Stimulated activated memory B cell treated with anti-CD40 and anti-IgM and Interleukin-4, amounts not matched to agents 10 μg/mL and 1 μg/mL and 100 μg/mL, for 72 hours (primary cell): ENCODE data around the gene SH3BP5.

Source experiments
- ATAC-seq: fragments of 150-1000 bp; cut with Tn5 transposase; 2 replicates; pipeline ENCODE4 v1.10.0; 2021
- H3K27ac Mint-ChIP-seq: one replicate; pipeline ENCODE4 v1.8.0; 2022; ENCODE audit warnings: mild to moderate bottlenecking, mixed read lengths
- H3K27me3 Mint-ChIP-seq: one replicate; pipeline ENCODE4 v1.8.0; 2022; ENCODE audit warnings: mixed read lengths
- H3K36me3 Mint-ChIP-seq: one replicate; pipeline ENCODE4 v1.8.0; 2022; ENCODE audit warnings: mixed read lengths
- H3K4me1 Mint-ChIP-seq: one replicate; pipeline ENCODE4 v1.8.0; 2022; ENCODE audit warnings: mixed read lengths
- H3K4me3 Mint-ChIP-seq: one replicate; pipeline ENCODE4 v1.8.0; 2022; ENCODE audit warnings: mild to moderate bottlenecking, moderate library complexity, mixed read lengths
- H3K9me3 Mint-ChIP-seq: one replicate; pipeline ENCODE4 v1.8.0; 2022; ENCODE audit warnings: mixed read lengths

The SH3BP5 gene

DNA sequence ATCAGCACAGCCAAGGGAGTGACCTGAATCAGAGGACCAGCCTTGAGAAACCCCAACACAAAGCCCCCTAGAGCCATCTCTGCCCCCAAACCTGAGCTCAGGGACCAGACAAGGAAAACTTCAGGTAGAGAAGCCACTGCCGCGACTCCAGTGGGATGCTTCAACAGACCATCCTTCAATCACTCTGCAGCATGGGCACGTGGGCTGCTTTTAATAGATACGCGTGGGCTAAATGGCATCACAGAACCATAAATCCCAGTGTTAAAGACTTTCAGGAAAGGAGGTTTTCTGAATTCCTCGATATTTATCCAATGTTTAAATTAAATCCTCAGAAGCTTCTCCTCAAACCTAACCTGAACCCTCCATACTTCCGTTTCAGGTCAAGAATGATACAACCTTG is 30.6 kb downstream of the SH3BP5 start:
- no peak overlapping the region for H3K4me3 Mint-ChIP-seq
- no peaks in the 10 kb centered on the region for H3K9me3 Mint-ChIP-seq
- H3K36me3 Mint-ChIP-seq = peaks cover 62% of the 10 kb centered on the region
- ATAC-seq = no peak
- H3K27me3 Mint-ChIP-seq = no peaks in the 10 kb centered on the region
- H3K27ac Mint-ChIP-seq = peak overlapping the region; percentile 69
- H3K4me1 Mint-ChIP-seq = peaks cover 51% of the 10 kb centered on the region

- Mint-ChIP-seq H3K36me3 (peaks cover 52% of the 10 kb centered on the region), H3K27ac (peak overlapping the region; percentile 69), H3K4me3 (no peak overlapping the region), H3K4me1 (peaks cover 50% of the 10 kb centered on the region), H3K9me3 (no peaks in the 10 kb centered on the region), H3K27me3 (no peaks in the 10 kb centered on the region)
- no peak for ATAC-seq
These were observed 31.9 kb downstream of the SH3BP5 start for GRCh38 chr3:15300323-15301078.

- H3K27ac Mint-ChIP-seq = peak overlapping the region; percentile 84
- no peaks in the 10 kb centered on the region for H3K9me3 Mint-ChIP-seq
- H3K27me3 Mint-ChIP-seq = no peaks in the 10 kb centered on the region
- ATAC-seq = no peak
- H3K36me3 Mint-ChIP-seq = peaks cover 51% of the 10 kb centered on the region
- H3K4me3 Mint-ChIP-seq = no peak overlapping the region
- peaks cover 60% of the 10 kb centered on the region for H3K4me1 Mint-ChIP-seq
These were observed 33.4 kb downstream of the SH3BP5 start for GRCh38 chr3:15299036-15299435.

GRCh38 chr3:15298504-15298903 is 33.9 kb downstream of the SH3BP5 start:
- Mint-ChIP-seq H3K36me3 (peaks cover 46% of the 10 kb centered on the region), H3K4me3 (no peak overlapping the region), H3K4me1 (peaks cover 64% of the 10 kb centered on the region), H3K27ac (peak overlapping the region; percentile 84), H3K9me3 (no peaks in the 10 kb centered on the region), H3K27me3 (no peaks in the 10 kb centered on the region)
- no peak for ATAC-seq

GRCh38 chr3:15297608-15298350 is 34.6 kb downstream of the SH3BP5 start:
- no peak for ATAC-seq
- Mint-ChIP-seq H3K4me1 (peaks cover 71% of the 10 kb centered on the region), H3K4me3 (no peak overlapping the region), H3K9me3 (no peaks in the 10 kb centered on the region), H3K27me3 (no peaks in the 10 kb centered on the region), H3K36me3 (peaks cover 39% of the 10 kb centered on the region), H3K27ac (peak overlapping the region; percentile 84)

DNA sequence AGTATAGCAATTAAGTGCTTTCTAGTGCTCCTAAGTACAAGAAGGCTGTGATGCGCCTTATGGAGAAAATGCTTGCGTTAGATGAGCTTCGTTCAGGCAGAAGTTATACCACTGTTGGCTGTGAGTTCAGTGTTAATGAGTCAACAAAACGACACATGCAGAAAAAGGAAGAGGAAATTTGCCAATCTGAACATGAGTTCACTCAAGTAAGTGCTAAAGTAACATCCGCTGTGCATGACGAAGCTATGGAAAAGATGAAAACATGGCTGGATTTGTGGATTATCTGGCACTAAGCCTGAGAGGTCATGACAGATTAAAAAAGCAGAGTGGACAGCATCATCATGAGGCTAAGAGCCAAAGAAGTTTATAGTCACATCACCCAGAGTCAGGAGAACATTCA is 36.9 kb downstream of the SH3BP5 start:
- H3K4me3 Mint-ChIP-seq = peak overlapping the region; percentile 19
- H3K9me3 Mint-ChIP-seq = no peaks in the 10 kb centered on the region
- peaks cover 18% of the 10 kb centered on the region for H3K36me3 Mint-ChIP-seq
- H3K4me1 Mint-ChIP-seq = peaks cover 81% of the 10 kb centered on the region
- peak overlapping the region; percentile 84 for H3K27ac Mint-ChIP-seq
- no peak for ATAC-seq
- no peaks in the 10 kb centered on the region for H3K27me3 Mint-ChIP-seq

GRCh38 chr3:15294929-15295328 is 37.5 kb downstream of the SH3BP5 start:
- H3K36me3 Mint-ChIP-seq = peaks cover 18% of the 10 kb centered on the region
- peak; percentile 1 for ATAC-seq
- H3K4me3 Mint-ChIP-seq = peak overlapping the region; percentile 35
- H3K4me1 Mint-ChIP-seq = peaks cover 80% of the 10 kb centered on the region
- H3K27ac Mint-ChIP-seq = peak overlapping the region; percentile 84
- H3K27me3 Mint-ChIP-seq = no peaks in the 10 kb centered on the region
- H3K9me3 Mint-ChIP-seq = no peaks in the 10 kb centered on the region

DNA sequence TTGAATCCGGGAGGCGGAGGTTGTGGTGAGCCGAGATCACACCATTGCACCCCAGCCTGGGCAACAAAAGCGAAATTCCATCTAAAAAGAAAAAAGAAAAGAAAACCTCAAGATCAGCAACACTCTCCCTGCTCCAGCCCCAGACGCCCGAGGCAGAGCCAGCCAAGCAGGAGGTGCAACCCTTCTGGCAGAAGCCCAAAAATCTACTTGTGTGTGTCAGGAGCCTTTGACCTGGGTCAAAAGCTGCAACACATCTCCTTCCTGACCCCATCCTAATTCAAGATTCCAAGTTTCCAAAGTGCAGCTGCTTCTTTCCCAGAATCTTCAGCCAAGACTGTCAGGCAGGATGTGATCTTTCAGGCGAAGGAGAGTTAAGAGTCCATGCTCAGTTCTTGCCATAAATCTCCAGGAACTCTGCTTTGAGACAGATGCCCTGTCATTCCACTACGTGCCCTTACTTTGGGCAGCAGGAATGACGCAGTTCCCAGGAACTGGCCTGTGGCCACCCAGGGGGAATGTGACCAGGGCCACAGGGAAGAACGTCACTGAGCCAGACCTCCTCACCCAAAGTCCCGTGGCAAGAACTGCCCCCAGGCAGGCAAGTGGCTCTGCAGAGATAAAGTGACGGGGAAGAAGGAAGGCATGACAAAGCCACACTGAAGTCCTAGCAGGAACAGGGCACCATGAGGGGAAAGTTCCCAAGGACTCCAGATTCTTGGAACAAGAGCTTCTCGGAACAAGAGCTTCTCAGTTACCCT is 39.4 kb downstream of the SH3BP5 start:
- no peak for ATAC-seq
- Mint-ChIP-seq H3K27ac (peak overlapping the region; percentile 83), H3K4me3 (no peak overlapping the region), H3K4me1 (peaks cover 89% of the 10 kb centered on the region), H3K27me3 (no peaks in the 10 kb centered on the region), H3K36me3 (peaks cover 12% of the 10 kb centered on the region), H3K9me3 (no peaks in the 10 kb centered on the region)

DNA sequence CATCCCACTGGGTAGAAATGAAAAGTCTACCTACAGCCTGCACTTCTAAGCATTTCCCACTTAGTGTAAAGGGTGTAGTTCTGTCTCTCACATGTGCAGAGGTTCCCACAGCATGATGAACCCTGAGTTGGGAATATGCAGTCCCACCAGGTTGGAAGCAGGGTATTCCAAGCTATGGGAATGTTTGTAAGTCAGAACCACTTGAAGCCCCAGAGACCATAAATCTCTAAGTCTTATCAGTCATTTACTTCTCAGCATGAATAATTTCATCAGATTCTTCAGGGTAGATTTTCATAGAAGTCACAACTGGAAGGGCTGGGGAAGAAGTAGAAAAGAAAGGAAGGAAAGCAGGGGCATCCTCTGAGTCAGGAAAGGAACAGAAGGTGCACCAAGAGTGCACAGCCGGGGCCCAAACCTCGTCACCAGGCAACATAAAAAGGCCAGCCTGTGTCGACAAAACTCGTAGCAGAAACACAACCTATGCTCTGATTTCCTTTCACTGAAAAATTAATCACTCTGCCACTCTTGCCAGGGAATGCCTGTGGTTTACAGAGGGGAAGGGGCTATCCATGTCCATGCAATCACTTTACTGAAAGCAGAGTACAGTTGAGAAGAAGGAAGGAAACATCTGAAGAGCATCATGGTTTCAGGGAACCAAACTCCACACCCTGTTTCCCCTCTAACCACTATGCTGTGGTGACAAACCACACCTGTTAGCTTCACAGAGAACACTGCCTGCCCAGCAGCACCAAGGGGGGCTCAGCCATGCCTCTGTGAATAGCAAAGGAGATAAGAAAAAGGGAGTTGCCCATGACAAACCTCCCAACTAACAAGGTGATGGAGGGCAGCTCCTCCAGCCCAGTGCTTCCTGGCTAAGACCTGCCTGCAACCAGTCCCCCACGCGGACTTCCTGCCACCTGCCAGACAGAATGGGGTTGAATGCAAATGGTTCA is 40.5 kb downstream of the SH3BP5 start:
- peaks cover 82% of the 10 kb centered on the region for H3K4me1 Mint-ChIP-seq
- peak overlapping the region; percentile 53 for H3K4me3 Mint-ChIP-seq
- H3K36me3 Mint-ChIP-seq = peaks cover 6% of the 10 kb centered on the region
- H3K27me3 Mint-ChIP-seq = no peaks in the 10 kb centered on the region
- H3K9me3 Mint-ChIP-seq = no peaks in the 10 kb centered on the region
- ATAC-seq = peak; percentile 92
- H3K27ac Mint-ChIP-seq = peak overlapping the region; percentile 83

DNA sequence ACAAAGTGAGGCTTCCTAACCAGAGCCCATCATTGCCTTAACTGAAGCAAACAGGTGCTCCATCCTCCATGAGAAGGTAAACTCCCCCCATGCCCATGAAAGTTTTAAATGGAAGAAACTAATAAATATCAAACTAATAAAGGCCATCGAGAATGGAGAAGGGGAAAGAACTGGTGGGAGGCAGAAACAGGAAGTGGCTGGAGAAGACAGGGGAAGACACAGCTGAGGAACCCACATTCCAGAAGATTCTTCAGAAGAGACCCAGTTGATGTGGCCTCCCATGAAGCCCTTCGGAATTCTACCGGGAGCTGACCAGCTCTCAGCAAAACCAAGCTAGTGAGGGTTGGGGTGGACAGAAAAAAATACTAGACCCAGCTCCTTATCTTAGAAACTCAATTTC is 41.6 kb downstream of the SH3BP5 start:
- Mint-ChIP-seq H3K9me3 (no peaks in the 10 kb centered on the region), H3K27me3 (no peaks in the 10 kb centered on the region), H3K36me3 (peaks cover 8% of the 10 kb centered on the region), H3K27ac (peak overlapping the region; percentile 83), H3K4me1 (peaks cover 72% of the 10 kb centered on the region), H3K4me3 (peak overlapping the region; percentile 35)
- ATAC-seq = no peak

DNA sequence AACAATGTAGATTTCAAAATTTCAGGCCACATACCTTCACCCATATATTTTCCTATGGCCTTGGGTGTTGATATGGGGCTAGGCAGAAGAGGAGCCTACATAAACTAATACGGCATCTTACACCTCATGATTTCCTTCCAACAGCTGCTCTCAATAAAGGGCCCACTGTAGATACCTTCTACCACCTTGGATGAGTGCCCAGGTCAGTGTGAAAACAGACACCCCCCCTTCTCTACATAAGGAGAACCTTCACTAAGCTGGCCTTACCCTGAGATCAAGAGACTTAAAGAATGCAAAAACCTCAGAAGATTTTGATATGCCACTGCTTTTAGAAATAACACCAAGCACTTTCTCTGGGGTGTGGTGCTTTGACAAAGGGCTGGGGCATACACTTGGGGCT is 42.7 kb downstream of the SH3BP5 start:
- Mint-ChIP-seq H3K4me1 (peaks cover 62% of the 10 kb centered on the region), H3K9me3 (no peaks in the 10 kb centered on the region), H3K36me3 (peaks cover 12% of the 10 kb centered on the region), H3K27ac (peak overlapping the region; percentile 83), H3K4me3 (no peak overlapping the region), H3K27me3 (no peaks in the 10 kb centered on the region)
- ATAC-seq = no peak

DNA sequence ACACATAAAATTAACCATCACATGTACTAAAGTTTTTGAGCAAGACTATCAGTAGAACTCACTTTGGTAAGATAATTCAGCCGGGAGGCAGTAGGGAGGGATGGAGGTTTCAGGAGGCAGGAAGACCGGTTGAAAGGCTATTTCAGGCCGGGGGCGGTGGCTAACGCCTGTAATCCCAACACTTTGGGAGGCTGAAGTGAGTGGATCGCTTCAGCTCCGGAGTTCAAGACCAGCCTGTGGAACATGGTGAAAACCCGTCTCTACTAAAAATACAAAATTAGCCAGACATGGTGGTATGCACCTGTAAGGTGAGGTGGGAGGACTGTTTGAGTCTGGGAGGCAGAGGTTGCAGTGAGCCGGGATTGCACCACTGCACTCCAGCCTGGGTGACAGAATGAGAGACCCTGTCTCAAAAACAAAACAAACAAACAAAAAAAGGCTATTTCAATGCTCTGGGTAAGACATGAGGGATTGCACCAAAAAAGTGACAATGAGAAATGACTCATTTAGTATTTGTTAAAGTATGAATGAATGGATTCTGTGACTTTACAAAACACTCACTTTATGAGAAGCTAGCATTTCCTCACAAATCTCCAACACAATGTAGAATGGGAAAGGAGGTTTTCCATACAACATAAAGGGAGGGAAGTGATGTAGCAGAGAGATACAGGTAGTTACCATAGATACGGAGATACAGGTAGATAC is 43.9 kb downstream of the SH3BP5 start:
- H3K4me3 Mint-ChIP-seq = no peak overlapping the region
- no peak overlapping the region for H3K27ac Mint-ChIP-seq

DNA sequence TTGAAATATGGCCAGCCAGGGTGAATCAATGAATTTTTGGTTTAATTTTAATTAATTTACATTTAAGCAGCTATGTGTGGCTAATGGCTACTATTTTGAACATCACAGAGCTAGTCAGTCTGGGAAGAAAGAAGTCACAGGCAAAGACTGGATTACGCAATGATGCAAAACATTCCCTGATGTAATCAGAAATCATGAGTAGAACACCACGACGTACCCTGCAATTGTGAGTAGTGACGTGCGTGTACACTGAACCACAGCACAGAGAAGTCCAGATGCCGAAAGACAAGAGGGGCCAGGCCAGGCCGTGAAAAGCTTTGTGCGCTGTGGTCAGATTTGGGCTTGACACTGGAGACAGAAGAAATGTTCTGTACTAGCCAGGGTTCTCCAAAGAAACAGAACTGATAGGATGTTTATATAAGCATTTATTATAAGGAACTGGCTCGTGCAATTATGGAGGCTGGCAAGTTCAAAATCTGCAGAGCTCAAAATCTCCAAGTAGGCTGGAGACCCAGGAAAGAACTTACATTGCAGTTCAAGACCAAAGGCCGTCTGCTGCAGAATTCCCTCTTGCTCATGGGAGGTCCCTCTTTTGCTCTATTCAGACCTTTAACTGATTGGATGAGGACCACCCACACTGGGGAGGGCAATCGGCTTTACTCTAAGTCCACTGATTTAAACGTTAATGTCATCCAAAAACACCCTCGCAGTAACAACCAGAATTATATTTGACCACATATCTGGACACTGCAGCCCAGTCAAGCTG is 44.6 kb downstream of the SH3BP5 start:
- no peak overlapping the region for H3K4me3 Mint-ChIP-seq
- no peak overlapping the region for H3K27ac Mint-ChIP-seq
- H3K4me1 Mint-ChIP-seq = peaks cover 62% of the 10 kb centered on the region
- H3K36me3 Mint-ChIP-seq = peaks cover 7% of the 10 kb centered on the region
- H3K27me3 Mint-ChIP-seq = no peaks in the 10 kb centered on the region
- no peaks in the 10 kb centered on the region for H3K9me3 Mint-ChIP-seq
- no peak for ATAC-seq

More for the DNA sequence above, 43.9 kb downstream of the SH3BP5 start:
- Mint-ChIP-seq H3K27me3 (no peaks in the 10 kb centered on the region), H3K36me3 (peaks cover 7% of the 10 kb centered on the region), H3K4me1 (peaks cover 64% of the 10 kb centered on the region), H3K9me3 (no peaks in the 10 kb centered on the region)
- ATAC-seq = no peak
